NCI-H146 treated with DMSO at 0.1 percent for 48 hours (cell line): ENCODE measurements around the gene NRG3.

Source experiments
- DNase-seq: peaks from one replicate; lab custom pipeline; 2025; ENCODE audit not compliant: unreplicated experiment; lab: John Stamatoyannopoulos, UW

NRG3 gene

DNA sequence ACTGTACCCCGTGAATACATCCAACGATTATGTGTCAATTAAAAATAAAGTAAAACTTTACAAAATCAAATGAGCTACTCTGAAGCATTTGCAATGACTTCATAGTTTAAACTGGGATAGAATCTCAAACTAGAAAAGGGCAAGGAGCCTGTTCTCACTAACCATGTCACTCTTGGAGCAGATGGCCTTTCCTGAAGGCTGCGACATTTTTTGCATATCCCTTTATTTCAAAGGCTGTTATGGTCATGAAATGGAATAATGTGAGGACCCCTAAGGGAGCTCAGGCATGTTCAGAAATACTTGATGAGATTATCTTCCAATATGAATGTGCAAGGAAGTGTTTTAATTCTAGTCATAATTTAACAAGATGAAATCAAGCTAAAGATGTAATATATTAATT, 679.4 kb downstream of the NRG3 start:
- DNase-seq, result no peak

DNA sequence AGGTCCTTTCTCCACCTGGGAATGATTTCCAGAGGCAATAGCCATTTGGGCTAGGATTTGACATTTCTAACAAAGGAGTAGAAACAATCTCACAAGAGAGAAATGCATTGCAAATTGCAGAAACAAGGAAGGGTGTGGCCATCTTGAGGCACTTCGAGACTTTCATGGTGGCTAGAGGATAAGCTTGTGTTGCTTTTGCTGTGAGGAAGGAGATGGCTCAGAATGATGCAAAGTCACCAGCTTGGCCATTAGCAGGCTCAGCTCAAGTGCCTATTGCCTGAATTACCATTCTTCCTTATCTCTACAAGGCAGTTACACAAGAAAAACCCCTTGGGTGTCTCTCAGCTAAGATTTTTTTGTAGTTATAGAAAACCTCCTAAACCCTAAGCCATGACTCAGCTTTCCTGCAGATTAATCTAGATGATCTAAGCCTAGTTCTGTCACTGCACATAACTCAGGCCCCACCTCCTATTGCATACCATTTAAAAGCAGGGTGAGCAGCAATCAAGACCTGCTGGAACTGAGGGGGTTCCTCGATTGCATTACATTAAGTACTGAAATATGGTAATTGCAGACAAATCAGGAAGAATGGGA, 683.1 kb downstream of the NRG3 start:
- no peak for DNase-seq

GRCh38 chr10:82564353-82565196, 689.6 kb downstream of the NRG3 start:
- no peak for DNase-seq

DNA sequence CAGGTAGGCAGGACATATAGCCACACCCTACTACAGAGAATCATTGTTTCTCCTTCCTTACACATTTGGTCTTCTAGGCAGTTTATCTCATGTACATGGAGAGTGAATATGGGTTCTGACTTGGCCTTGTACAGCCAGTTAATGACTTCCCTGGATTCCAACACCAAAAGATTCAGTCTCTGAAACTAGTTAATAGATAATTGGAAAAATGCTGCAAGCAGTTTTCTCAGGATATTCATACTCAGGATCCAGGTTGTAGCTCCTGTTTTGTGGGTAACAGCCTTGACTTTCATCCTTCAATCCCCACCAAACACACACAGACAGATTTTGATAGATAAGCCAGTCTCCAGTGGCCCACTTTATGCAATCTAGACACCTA, 690.2 kb downstream of the NRG3 start:
- no peak for DNase-seq

DNA sequence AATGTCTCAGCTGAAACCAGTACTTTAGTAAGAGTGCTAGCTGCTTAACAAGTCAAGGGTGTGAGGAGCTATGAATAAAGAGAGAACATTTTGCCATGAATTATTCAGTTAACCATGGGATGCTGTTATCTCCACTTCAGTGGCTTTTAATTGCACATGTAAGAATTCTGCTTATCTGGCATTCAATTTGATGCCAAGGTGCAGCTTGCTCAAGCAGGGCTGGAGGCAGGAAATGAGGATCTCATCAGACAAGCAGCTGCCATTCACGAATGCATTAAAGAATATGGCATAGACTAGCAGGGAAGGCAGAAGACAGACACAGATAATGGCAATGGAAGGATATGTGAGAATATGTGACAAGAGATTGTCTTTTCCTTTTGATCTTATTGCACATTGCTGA, 697.8 kb downstream of the NRG3 start:
- no peak for DNase-seq

DNA sequence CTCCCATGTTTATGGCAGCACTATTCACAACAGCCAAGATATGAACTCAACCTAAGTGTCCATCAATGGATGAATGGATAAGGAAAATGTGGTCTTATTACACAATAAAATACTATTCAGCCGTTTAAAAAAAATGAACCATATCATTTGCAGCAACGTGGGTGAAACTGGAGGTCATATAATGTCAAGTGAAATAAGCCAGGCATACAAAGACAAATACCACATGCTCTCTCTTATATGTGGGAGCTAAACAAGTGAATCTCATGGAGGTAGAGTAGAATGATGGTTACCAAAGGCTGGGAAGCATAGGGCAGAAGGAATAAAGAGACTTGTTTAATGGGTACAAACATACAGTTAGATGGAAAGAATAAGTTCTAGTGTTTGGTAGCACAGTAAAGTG, 699.1 kb downstream of the NRG3 start:
- DNase-seq, result no peak

GRCh38 chr10:82575318-82575717, 700.3 kb downstream of the NRG3 start:
- DNase-seq, result no peak

DNA sequence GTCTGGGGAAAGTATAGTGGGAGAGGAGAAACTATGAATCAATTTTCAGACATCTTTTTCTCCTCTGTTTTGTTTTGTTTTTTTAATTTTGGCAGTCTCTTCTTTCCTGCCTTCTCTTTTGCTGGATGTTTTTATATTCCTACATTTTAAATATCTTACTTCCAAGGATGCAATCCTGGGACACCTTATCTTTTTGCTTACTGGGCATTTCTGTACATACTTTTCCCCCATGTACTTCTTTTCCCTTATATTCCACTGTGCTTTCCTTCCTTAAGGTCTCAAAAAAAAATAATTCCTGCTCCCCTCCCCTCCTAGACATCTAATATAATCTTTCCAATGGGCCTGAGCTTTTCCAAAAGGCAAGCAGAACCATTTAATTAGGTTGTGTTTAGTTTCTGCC, 701.1 kb downstream of the NRG3 start:
- no peak for DNase-seq

DNA sequence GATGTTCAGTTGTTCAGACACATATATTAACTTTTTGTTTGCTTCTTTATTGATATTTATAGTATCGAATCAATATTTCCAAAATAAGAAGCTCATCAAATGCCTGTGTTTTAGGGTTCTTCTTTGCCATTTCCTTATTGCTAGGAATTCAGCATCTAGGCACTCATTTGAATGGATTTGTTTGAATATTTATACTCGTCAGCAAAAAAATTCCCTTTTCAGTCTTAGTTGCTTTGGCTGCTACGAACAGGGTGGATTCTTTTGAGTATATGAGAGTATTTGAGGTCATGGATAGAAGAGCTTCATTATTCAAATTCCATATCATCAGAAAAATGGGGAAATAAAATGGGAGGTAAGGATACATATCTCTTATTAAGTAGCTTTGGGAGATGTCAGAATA, 706.9 kb downstream of the NRG3 start:
- DNase-seq, result no peak

GRCh38 chr10:82591421-82591820, 716.4 kb downstream of the NRG3 start:
- no peak for DNase-seq

- no peak for DNase-seq
Observed at GRCh38 chr10:82597840-82598239, 722.8 kb downstream of the NRG3 start.

GRCh38 chr10:82609845-82610244, 734.9 kb downstream of the NRG3 start:
- no peak for DNase-seq

DNA sequence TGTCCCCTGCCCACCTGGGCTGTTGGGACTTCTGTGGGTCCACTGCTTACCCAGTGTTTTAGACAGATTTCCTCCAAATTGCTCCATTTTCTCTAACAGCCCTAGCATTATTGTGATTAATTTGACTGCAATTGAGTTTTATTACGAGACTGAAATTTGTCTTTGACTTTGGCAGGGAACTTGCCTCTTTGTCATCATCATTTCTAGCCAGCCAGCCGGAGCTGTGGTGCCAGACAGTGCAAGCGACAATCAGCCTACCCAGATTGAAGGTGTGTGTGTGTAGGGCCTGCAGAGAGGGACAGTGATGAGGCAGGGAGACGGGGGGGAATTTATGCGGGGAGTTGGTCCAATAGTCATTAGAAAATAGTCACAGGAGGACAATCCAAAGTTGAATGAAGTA, 743.0 kb downstream of the NRG3 start:
- no peak for DNase-seq

DNA sequence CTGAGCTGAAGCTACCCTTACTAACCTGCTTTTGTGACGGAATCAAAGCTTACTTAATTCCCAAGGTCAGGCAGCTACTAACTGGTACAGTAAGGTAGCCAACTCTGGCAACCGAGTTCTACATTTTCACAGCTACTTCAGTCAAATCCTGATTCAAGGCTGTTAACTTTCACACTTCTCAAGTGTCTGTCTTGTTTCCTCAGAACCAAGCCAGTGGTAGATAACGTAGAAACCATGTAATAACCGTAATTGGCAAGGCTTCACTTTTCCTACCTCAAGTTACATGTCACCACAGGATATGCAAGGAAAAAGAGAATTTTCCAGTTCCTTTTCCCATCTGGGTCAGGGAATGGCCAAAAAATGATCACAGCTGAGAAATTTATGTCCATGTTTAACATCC, 746.7 kb downstream of the NRG3 start:
- no peak for DNase-seq

DNA sequence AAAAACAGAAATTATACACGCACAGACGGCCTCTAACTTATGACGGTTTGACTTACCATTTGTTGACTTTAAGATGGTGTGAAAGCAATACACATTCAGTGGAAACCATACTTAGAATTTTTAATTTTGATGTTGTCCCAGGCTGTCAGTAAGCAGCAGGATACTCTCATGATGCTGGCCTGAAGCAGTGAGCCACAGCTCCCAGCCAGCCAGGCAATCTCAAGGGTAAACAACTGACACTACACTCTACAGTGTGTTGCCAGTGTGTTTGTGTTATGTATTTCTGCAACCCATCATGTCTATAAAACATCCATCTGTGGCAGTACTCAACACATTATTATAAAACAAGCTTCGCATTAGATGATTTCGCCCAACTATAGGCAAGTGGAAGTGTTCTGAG, 747.5 kb downstream of the NRG3 start:
- no peak for DNase-seq

DNA sequence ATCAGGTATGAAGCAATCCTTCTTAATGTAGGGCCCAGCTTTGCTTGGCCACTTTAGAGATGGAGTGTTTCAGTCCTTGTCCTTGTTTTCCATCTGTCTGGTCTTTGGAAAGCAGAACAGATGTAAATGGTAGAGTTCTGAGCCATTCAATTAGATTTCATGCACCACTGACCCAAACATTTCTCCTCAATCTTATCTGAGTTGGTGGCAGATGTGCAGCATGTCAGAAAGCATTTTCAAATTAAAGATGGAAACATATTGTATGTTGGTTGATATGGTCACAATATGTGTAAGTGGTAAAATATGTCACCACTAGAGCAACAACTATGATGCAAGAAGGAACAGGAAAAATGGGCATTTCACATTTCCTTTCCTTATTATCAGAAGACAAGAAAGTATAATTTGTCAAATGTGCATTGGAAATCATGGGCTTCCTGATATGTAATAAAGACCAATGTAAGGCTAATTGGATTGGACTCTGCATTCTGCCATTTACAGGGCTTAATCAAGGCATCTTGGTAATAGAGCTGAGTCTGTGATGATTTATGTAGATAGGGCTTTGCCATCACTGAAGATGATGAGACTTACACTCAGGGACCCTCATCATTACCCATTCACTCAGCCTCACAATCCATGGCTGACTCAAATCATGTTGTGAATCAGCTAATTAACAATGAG, 750.7 kb downstream of the NRG3 start:
- DNase-seq, result no peak

GRCh38 chr10:82628373-82628772, 753.4 kb downstream of the NRG3 start:
- no peak for DNase-seq

GRCh38 chr10:82643076-82643475, 768.1 kb downstream of the NRG3 start:
- no peak for DNase-seq

- DNase-seq, result no peak
Observed at GRCh38 chr10:82643601-82644000, 768.6 kb downstream of the NRG3 start.

DNA sequence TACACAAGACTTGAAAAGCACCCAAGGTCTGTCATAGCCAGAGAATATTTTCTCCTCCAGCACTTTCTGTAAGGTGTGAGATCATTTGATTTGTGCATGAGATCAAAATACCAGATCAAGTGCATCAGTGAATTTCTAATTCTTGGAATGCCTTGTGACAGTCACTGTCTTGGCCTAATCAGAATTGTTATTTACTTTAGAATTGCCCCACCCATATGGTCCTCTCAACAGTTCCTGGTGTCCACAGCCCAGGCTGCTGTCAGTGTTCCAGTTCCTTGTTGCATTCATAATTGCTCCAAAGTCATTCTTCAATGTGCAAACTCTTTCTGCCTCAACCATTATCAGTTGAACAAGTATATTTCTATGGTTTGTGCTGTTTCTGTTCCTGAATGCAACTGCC, 770.2 kb downstream of the NRG3 start:
- DNase-seq, result no peak

GRCh38 chr10:82653244-82654155, 778.5 kb downstream of the NRG3 start:
- DNase-seq, result no peak
